Ovary (tissue), 9 donors: Measurements from ENCODE around the gene TBC1D14. TPM values are rescaled to one million over a fixed set of nuclear protein-coding genes. Genes with fewer than 3 reads are reported as not detected.

Source experiments
- DNase-seq, 5 donors: peaks; one replicate each; pipeline ENCODE4 v3.0.0-alpha.2; 2019 to 2020
- H3K27ac ChIP-seq, 2 donors: fragments of 200-600 bp; one replicate each; pipeline versions ENCODE4 v1.5.1 to v1.8.0; 2019 to 2022
- H3K27me3 ChIP-seq: fragments of 200-600 bp; one replicate; pipeline ENCODE4 v1.8.0; 2022
- H3K36me3 ChIP-seq: fragments of 200-600 bp; sonication (generic); one replicate; pipeline ENCODE4 v1.5.1; 2019
- H3K4me1 ChIP-seq: one replicate; pipeline ENCODE4 v1.8.1; 2013; ENCODE audit warnings: mild to moderate bottlenecking, moderate library complexity; ENCODE audit not compliant: insufficient read depth
- H3K4me3 ChIP-seq: fragments of 200-600 bp; sonication (generic); one replicate; pipeline ENCODE4 v1.5.1; 2017
- H3K9me3 ChIP-seq, 2 donors: fragments of 200-600 bp in 1 of 2; sonication (generic) in 1 of 2; one replicate each; pipeline versions ENCODE4 v1.5.1 to v1.8.1; 2013 to 2019; ENCODE audit warnings: mild to moderate bottlenecking in 1 of 2, moderate library complexity in 1 of 2
- CTCF ChIP-seq, 3 donors: fragments of 450-650 bp in 2 of 3; fragments of 200-600 bp in 1 of 3; IDR thresholded peaks; one replicate each; pipeline versions ENCODE4 v1.5.1 to v1.8.0; 2016 to 2022; ENCODE audit warnings: antibody characterized with exemption in 3 of 3, mild to moderate bottlenecking in 1 of 3
- EP300 ChIP-seq: sonication (generic); formaldehyde crosslinking; IDR thresholded peaks from one replicate; pipeline ENCODE4 v1.6.1; 2017; ENCODE audit warnings: antibody characterized with exemption
- POLR2A ChIP-seq: fragments of 450-650 bp; IDR thresholded peaks from one replicate; pipeline ENCODE4 v1.6.1; 2017; ENCODE audit warnings: antibody characterized with exemption, mild to moderate bottlenecking, moderate library complexity
- WGBS, 3 donors: extraction: QIAGEN DNeasy Blood & Tissue Kit in 1 of 3; methylation state at CpG; one replicate each; pipeline versions ENCODE4 v1.1.5 to v1.1.7; 2013 to 2017; 5-methylcytosine and 5-hydroxymethylcytosine counted together
- intact Hi-C, 4 donors: fragments of 100-400 bp; cut with DNase I; formaldehyde crosslinking; loops; one replicate each; pipeline versions ENCODE4 v1.11.0 to v1.15.1; 2022 to 2023
- polyA plus RNA-seq, 2 donors: library from polyadenylated mRNA; stranded (reverse); fragments of 200-250 nt in 1 of 2; fragments of 350-450 nt in 1 of 2; fragmentation: Illumina TruSeq in 1 of 2; extraction: RNeasy Lipid Tissue Mini Kit (QIAGEN cat#74804) in 1 of 2; gene quantifications; one replicate each; pipeline ENCODE4 v1.2.3, GENCODE V29; 2013 to 2014
- total RNA-seq, 7 donors: library from RNA; depleted of rRNA in 2 of 7; stranded (reverse); fragments of >200 nt in 2 of 7; fragmentation: NEBNext Ultra II Directional in 3 of 7; extraction: Animal tissue kit (Norgen Biotek cat#: 25700) in 3 of 7; gene quantifications; one replicate each; pipeline versions ENCODE4 v1.1.0 to v1.2.4, GENCODE V29; 2016 to 2023
- donor health status: DM: no; HTN: no; CAD: no; lungs with moderate emphysema.
- donor health status: DM: no; HTN: no; CAD: no.
- donor health status: Bipolar disorder and iron deficiency.
- donor health status: DM: yes; HTN: yes; CAD: no.
- donor health status: DM: no; HTN: no; CAD: no.
- donor health status: DM: yes; HTN: yes; CAD: no.

Gene TBC1D14
- total and polyA plus RNA-seq, 9 donors: 19.9 to 40.0 (median 34.4) TPM

GRCh38 chr4:6912441-6912840 is 2.8 kb downstream of the TBC1D14 start:
- no peak for TF ChIP-seq POLR2A
- no peak for TF ChIP-seq EP300
- no peak for TF ChIP-seq CTCF (IDR thresholded peaks at IDR 0.05)
- Histone ChIP-seq H3K9me3 (no peaks in the 10 kb centered on the region), H3K27me3 (no peaks in the 10 kb centered on the region), H3K36me3 (no peaks in the 10 kb centered on the region), H3K27ac (no peak overlapping the region), H3K4me1 (peaks cover 22% of the 10 kb centered on the region), H3K4me3 (no peak overlapping the region)
- WGBS, 3 donors: 75 to 80% (median 80%) methylated on average over 4 of the region's 4 CpGs
- intact Hi-C loops: loop anchor here in 2 of 4 donors (10.0 kb wide), 2 partner anchors 132 to 162 kb away; partner anchors contain the start of gene TADA2B (in 1 of the 2)
- DNase-seq: no peak

GRCh38 chr4:6913350-6913905 is 3.8 kb downstream of the TBC1D14 start:
- Histone ChIP-seq H3K4me3 (no peak overlapping the region), H3K4me1 (peaks cover 28% of the 10 kb centered on the region), H3K27me3 (no peaks in the 10 kb centered on the region), H3K9me3 (no peaks in the 10 kb centered on the region), H3K27ac (no peak overlapping the region), H3K36me3 (no peaks in the 10 kb centered on the region)
- no peak for TF ChIP-seq POLR2A
- no peak for TF ChIP-seq EP300
- no peak for TF ChIP-seq CTCF (IDR thresholded peaks at IDR 0.05)
- intact Hi-C loops: loop anchor here in 2 of 4 donors (10.0 kb wide), 2 partner anchors 131 to 161 kb away; partner anchors contain the start of gene TADA2B (in 1 of the 2)
- 88 to 94% (median 94%) methylated on average over 6 of the region's 6 CpGs for WGBS, 3 donors
- DNase-seq: no peak

- 86 to 97% (median 96%) methylated on average over 9 of the region's 9 CpGs for WGBS, 3 donors
- TF ChIP-seq CTCF (IDR thresholded peaks at IDR 0.05): no peak
- TF ChIP-seq POLR2A: no peak
- TF ChIP-seq EP300: no peak
- DNase-seq: no peak
- H3K27me3 ChIP-seq: no peaks in the 10 kb centered on the region
- no peak overlapping the region for H3K27ac ChIP-seq
- intact Hi-C loops: loop anchor here in 2 of 4 donors (10.0 kb wide), 2 partner anchors 130 to 160 kb away; partner anchors contain the start of gene TADA2B (in 1 of the 2)
- H3K4me1 ChIP-seq: peaks cover 24% of the 10 kb centered on the region
- no peaks in the 10 kb centered on the region for H3K36me3 ChIP-seq
- no peaks in the 10 kb centered on the region for H3K9me3 ChIP-seq
- H3K4me3 ChIP-seq: no peak overlapping the region
Observed at GRCh38 chr4:6914448-6914847, 4.8 kb downstream of the TBC1D14 start.

- Histone ChIP-seq H3K27ac (no peak overlapping the region), H3K4me3 (no peak overlapping the region), H3K4me1 (peaks cover 24% of the 10 kb centered on the region), H3K9me3 (no peaks in the 10 kb centered on the region), H3K27me3 (no peaks in the 10 kb centered on the region), H3K36me3 (no peaks in the 10 kb centered on the region)
- no peak for DNase-seq
- intact Hi-C loops: loop anchor here in 2 of 4 donors (5.0 to 10.0 kb wide), 3 partner anchors 72 to 159 kb away; partner anchors contain the start of gene TADA2B (in 1 of the 2)
- TF ChIP-seq POLR2A: no peak
- no peak for TF ChIP-seq CTCF (IDR thresholded peaks at IDR 0.05)
- no peak for TF ChIP-seq EP300
- 89 to 91% (median 90%) methylated on average over 17 to 18 of the region's 18 CpGs for WGBS, 3 donors
Observed at GRCh38 chr4:6915041-6916005, 5.7 kb downstream of the TBC1D14 start.
